ENCODE data around the gene NCBP2.

Gene NCBP2

GRCh38 chr3:196989721-196990262 is 47.5 kb upstream of the NCBP2 start:
- no peaks in the 10 kb centered on the region for H3K36me3 ChIP-seq (ENCODE audit: insufficient read depth, low read length)
- H3F3A ChIP-seq (ENCODE audit: insufficient read depth, low read length) = no peaks in the 10 kb centered on the region
- TF ChIP-seq EZH2 (IDR thresholded peaks at IDR 0.05; ENCODE audit: borderline replicate concordance, low read length) (no peak), CTCF (IDR thresholded peaks at IDR 0.05; ENCODE audit: low read length) (no peak)
- no peaks in the 10 kb centered on the region for H4K20me1 ChIP-seq (ENCODE audit: insufficient read depth, low read length)
- H3K4me2 ChIP-seq (ENCODE audit: low read length) = no peak overlapping the region
- H3K9me2 ChIP-seq (ENCODE audit: low read depth, low read length) = no peaks in the 10 kb centered on the region
- H2AFZ ChIP-seq (ENCODE audit: low read length) = no peak overlapping the region
- no peak overlapping the region for H3K4me3 ChIP-seq (ENCODE audit: low read depth, low read length, poor library complexity, severe bottlenecking)
- H3K79me2 ChIP-seq (ENCODE audit: insufficient read depth, low read length) = no peaks in the 10 kb centered on the region
- peaks cover 6% of the 10 kb centered on the region; the same call in 1 of the 2 replicates for H3K27me3 ChIP-seq (ENCODE audit: insufficient read depth, low read length)
- H3K9ac ChIP-seq (ENCODE audit: low read length) = no peak overlapping the region
- H3K27ac ChIP-seq (ENCODE audit: low read depth, low read length, poor library complexity, severe bottlenecking) = no peak overlapping the region
- H3K4me1 ChIP-seq (ENCODE audit: insufficient read depth, low read length, severe bottlenecking) = no peaks in the 10 kb centered on the region
- H3K9me3 ChIP-seq (ENCODE audit: low read length) = no peaks in the 10 kb centered on the region

GRCh38 chr3:196988241-196989029 is 46.1 kb upstream of the NCBP2 start:
- Histone ChIP-seq H3K9ac (ENCODE audit: low read length) (no peak overlapping the region), H3K36me3 (ENCODE audit: insufficient read depth, low read length) (peaks cover 2% of the 10 kb centered on the region; the same call in 1 of the 2 replicates), H3K4me3 (ENCODE audit: low read depth, low read length, poor library complexity, severe bottlenecking) (no peak overlapping the region), H4K20me1 (ENCODE audit: insufficient read depth, low read length) (no peaks in the 10 kb centered on the region), H3K4me1 (ENCODE audit: insufficient read depth, low read length, severe bottlenecking) (no peaks in the 10 kb centered on the region), H3K9me3 (ENCODE audit: low read length) (peaks cover 2% of the 10 kb centered on the region), H3K4me2 (ENCODE audit: low read length) (no peak overlapping the region), H3K27me3 (ENCODE audit: insufficient read depth, low read length) (peaks cover 7% of the 10 kb centered on the region), H2AFZ (ENCODE audit: low read length) (no peak overlapping the region), H3K9me2 (ENCODE audit: low read depth, low read length) (no peaks in the 10 kb centered on the region), H3K27ac (ENCODE audit: low read depth, low read length, poor library complexity, severe bottlenecking) (no peak overlapping the region), H3F3A (ENCODE audit: insufficient read depth, low read length) (no peaks in the 10 kb centered on the region), H3K79me2 (ENCODE audit: insufficient read depth, low read length) (no peaks in the 10 kb centered on the region)
- TF ChIP-seq EZH2 (IDR thresholded peaks at IDR 0.05; ENCODE audit: borderline replicate concordance, low read length) (no peak), CTCF (IDR thresholded peaks at IDR 0.05; ENCODE audit: low read length) (peak; percentile 53; the same call in 1 of the 2 replicates)

- H4K20me1 ChIP-seq (ENCODE audit: insufficient read depth, low read length) = no peaks in the 10 kb centered on the region
- no peaks in the 10 kb centered on the region for H3K4me1 ChIP-seq (ENCODE audit: insufficient read depth, low read length, severe bottlenecking)
- TF ChIP-seq CTCF (IDR thresholded peaks at IDR 0.05; ENCODE audit: low read length) (no peak), EZH2 (IDR thresholded peaks at IDR 0.05; ENCODE audit: borderline replicate concordance, low read length) (no peak)
- H3K9me3 ChIP-seq (ENCODE audit: low read length) = peaks cover 6% of the 10 kb centered on the region
- H3K4me3 ChIP-seq (ENCODE audit: low read depth, low read length, poor library complexity, severe bottlenecking) = no peak overlapping the region
- H3K9ac ChIP-seq (ENCODE audit: low read length) = no peak overlapping the region
- H3K36me3 ChIP-seq (ENCODE audit: insufficient read depth, low read length) = peaks cover 5% of the 10 kb centered on the region; the same call in 1 of the 2 replicates
- no peaks in the 10 kb centered on the region for H3K9me2 ChIP-seq (ENCODE audit: low read depth, low read length)
- no peak overlapping the region for H3K4me2 ChIP-seq (ENCODE audit: low read length)
- peaks cover 11% of the 10 kb centered on the region for H3K27me3 ChIP-seq (ENCODE audit: insufficient read depth, low read length)
- H3K79me2 ChIP-seq (ENCODE audit: insufficient read depth, low read length) = no peaks in the 10 kb centered on the region
- no peak overlapping the region for H2AFZ ChIP-seq (ENCODE audit: low read length)
- H3K27ac ChIP-seq (ENCODE audit: low read depth, low read length, poor library complexity, severe bottlenecking) = no peak overlapping the region
- H3F3A ChIP-seq (ENCODE audit: insufficient read depth, low read length) = no peaks in the 10 kb centered on the region
Measured at GRCh38 chr3:196987022-196987421, 44.7 kb upstream of the NCBP2 start.

All from OCI-LY1 (cell line).